ENCODE measurements around the gene PARP12.

Gene PARP12

GRCh38 chr7:140034421-140034820 lies 28.3 kb downstream of the PARP12 start:
- DNase-seq, result no peak

- DNase-seq, result no peak
Observed at GRCh38 chr7:140033779-140034363, 28.9 kb downstream of the PARP12 start.

- DNase-seq, result no peak
Observed at GRCh38 chr7:140033036-140033435, 29.7 kb downstream of the PARP12 start.

- DNase-seq, result no peak
Observed at GRCh38 chr7:140031364-140031763, 31.4 kb downstream of the PARP12 start.

GRCh38 chr7:140029072-140029471 lies 33.7 kb downstream of the PARP12 start:
- DNase-seq, result no peak

GRCh38 chr7:140028311-140028710 lies 34.4 kb downstream of the PARP12 start:
- no peak for DNase-seq

- DNase-seq, result no peak
Observed at GRCh38 chr7:140027858-140028257, 34.9 kb downstream of the PARP12 start.

GRCh38 chr7:140026935-140027334 lies 35.8 kb downstream of the PARP12 start:
- DNase-seq, result no peak

- DNase-seq, result no peak
Observed at GRCh38 chr7:140025814-140026433, 36.8 kb downstream of the PARP12 start.

GRCh38 chr7:140025241-140025640 lies 37.5 kb downstream of the PARP12 start:
- DNase-seq, result no peak

- no peak for DNase-seq
Observed at GRCh38 chr7:140024585-140024984, 38.2 kb downstream of the PARP12 start.

- no peak for DNase-seq
Observed at GRCh38 chr7:140023728-140024127, 39.0 kb downstream of the PARP12 start.

- DNase-seq, result no peak
Observed at GRCh38 chr7:140022582-140023211, 40.1 kb downstream of the PARP12 start.

- DNase-seq, result no peak
Observed at GRCh38 chr7:140021603-140022002, 41.1 kb downstream of the PARP12 start.

- DNase-seq, result no peak
Observed at GRCh38 chr7:140019606-140020005, 43.1 kb downstream of the PARP12 start.

- no peak for DNase-seq
Observed at GRCh38 chr7:140019172-140019571, 43.6 kb downstream of the PARP12 start.

- DNase-seq, result no peak
Observed at GRCh38 chr7:140018125-140019043, 44.4 kb downstream of the PARP12 start.

GRCh38 chr7:140017543-140017942 lies 45.2 kb downstream of the PARP12 start:
- DNase-seq, result no peak

GRCh38 chr7:140017034-140017433 lies 45.7 kb downstream of the PARP12 start:
- DNase-seq, result no peak

GRCh38 chr7:140016540-140016939 lies 46.2 kb downstream of the PARP12 start:
- DNase-seq, result no peak

GRCh38 chr7:140015471-140015970 lies 47.2 kb downstream of the PARP12 start:
- DNase-seq, result no peak

- DNase-seq, result no peak
Observed at GRCh38 chr7:140014123-140014522, 48.6 kb downstream of the PARP12 start.

GRCh38 chr7:140013676-140014075 lies 49.1 kb downstream of the PARP12 start:
- DNase-seq, result no peak
